ENCODE measurements around the gene PPP3R1.

PPP3R1 gene

DNA sequence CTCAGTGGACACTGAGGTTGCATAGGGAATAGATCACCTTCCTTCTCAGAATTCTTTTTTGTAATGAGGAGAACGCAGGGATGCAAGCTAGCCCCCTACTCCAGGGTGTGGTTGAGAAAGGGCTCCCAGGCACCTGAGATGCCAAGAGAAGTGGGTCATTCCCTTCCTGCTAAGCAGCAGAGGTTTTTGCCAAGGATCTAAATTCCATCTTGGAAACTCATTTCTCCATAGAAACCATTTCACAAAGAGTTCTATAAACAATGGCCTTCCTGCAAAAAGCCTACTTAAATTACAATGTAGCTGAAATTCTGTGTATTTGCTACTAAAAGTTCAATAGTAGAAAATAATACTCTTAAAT lies 3.7 kb upstream of the PPP3R1 start:
- no peak for DNase-seq

DNA sequence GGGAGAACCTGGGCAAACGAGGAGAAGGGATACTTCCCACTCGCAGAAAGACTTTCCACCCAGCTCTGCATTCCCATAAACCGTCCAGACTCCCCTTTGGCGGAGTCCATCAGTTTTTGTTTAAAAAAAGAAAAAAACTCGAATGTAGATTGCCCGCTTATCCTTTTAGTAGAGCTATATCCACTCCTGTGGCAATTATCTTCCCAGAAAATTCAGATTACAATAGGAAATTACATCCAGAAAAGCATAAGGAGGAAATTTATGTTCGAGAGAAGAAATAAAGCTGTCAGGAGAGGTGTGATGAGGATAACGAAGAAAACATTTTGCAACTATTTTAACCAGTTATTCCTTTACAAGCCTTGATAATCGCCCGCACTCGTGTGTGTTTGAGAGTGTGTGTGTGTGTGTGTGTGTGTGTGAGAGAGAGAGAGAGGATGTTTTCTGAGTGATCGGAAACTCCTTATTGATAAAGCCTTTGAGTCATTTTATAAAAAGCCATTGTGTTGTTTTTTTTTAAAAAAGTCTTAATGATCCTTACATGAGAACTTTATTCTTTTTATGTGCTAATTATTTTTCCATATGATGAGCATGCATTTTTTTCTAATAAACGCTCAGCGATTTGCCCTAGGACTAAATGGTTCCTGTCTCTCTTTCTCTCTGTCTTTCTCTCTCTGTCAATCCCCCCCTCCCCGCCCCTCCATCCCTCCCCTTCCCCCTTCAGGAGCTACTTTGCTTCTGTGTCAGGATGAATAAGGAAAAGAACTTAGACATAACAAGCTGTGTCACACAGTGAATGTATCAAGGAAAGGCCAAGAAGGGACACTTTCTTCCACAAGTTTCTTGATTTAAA lies 1.1 kb upstream of the PPP3R1 start:
- peak; percentile 47 for DNase-seq

DNA sequence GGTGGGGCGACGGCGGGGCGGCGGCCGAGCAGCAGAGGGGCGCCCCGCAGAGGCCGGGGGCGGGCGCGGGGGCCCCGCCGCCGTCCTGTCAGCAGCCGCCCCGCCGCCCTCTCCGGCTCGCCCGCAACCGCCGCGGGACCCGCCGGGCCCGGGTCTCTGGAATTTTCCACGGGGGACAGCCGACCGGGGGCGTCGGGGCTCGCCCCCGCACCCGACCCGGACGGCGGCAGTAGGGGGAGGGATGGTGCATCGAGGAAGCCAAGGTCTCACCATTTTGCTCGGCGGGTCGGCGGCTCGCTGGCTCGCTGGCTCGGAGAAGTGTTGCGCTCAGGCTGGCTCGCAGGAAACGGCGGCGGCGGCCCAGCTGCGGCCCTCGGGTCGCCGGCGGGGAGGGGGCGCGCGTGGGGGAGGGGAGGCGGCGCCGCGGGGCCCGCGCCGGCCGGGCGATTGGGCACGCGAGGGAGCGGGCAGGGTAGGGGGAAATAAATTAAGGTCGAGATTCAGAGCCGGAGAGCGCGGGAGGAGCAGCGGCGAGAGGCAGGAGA lies 405 bp downstream of the PPP3R1 start:
- DNase-seq = peak; percentile 36

- peak; percentile 90 for DNase-seq
Observed at GRCh38 chr2:68251187-68251854, 1.0 kb downstream of the PPP3R1 start.

- DNase-seq = peak; percentile 24
Observed at GRCh38 chr2:68250652-68251186, 1.6 kb downstream of the PPP3R1 start.

GRCh38 chr2:68250196-68250595 lies 2.1 kb downstream of the PPP3R1 start:
- no peak for DNase-seq

- DNase-seq = no peak
Observed at GRCh38 chr2:68248806-68249205, 3.5 kb downstream of the PPP3R1 start.

DNA sequence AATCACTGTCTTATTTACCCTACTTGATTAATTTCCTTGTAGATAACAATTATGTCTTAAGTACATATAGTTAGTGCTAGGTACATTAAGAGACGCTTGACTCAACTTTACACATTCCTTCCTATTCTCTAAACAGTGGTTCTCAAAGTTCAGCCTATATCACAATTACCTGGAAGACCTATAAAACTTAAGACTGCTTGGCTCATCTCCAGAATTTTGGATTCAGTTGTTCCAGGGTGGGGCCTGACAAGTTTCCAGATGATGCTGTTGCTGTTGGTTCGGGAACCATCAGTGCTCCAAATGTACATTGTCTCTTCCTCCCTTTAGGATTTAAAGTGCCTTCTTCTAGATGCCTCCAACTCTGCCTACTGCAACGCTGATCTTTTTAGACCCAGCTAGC lies 4.0 kb downstream of the PPP3R1 start:
- DNase-seq = no peak

DNA sequence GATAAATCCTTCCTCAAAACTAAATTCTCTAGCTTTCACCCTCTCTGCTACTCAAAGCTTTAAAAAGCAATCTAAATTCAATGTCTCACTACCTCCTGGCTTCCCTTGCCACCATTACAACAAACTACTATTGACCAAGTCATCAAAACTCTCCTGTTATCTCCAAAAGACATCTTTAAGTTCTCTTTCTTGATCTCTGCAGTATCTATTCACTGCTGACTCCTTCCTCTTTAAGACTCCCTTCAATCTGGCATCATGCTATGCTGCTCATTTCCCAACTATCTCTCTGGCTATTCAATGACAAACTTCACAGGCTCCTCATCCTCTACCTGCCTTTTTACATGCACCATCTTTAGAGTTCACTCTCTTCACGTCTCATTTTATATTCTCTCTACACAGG lies 5.9 kb downstream of the PPP3R1 start:
- no peak for DNase-seq

DNA sequence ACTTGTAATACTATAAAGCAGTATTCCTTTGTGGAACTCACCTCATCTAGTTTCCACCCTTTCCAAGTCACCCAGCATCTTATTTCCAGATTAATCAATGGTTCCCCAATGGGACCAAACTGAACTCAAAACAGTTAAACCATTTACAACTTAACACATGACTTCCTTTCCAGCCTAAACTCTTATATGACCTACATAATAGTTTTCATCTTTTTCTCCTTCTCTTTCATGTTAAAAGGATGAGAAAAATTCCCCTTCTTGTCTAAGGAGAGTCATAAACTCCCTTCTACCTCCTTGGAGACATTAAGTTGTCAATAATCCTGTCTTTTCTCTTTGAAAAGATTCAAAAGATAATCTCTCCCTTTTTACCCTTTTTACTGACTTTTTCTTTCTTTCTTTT lies 6.7 kb downstream of the PPP3R1 start:
- DNase-seq = no peak

DNA sequence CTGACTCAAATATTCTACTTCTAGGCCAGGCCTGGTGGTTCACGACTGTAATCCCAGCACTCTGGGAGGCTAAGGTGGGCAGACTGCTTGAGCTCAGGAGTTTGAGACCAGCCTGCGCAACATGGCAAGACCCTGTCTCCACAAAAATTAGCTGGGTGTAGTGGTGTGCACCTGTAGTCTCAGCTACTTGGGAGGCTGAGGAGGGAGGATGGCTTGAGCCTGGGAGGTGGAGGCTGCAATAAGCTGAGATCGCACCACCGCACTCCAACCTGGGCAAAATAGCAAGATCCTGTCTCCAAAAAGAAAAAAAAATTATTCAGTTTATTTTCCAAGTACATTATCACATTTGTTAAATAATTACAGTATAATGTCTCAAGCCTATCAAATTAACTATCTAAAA lies 7.3 kb downstream of the PPP3R1 start:
- no peak for DNase-seq

DNA sequence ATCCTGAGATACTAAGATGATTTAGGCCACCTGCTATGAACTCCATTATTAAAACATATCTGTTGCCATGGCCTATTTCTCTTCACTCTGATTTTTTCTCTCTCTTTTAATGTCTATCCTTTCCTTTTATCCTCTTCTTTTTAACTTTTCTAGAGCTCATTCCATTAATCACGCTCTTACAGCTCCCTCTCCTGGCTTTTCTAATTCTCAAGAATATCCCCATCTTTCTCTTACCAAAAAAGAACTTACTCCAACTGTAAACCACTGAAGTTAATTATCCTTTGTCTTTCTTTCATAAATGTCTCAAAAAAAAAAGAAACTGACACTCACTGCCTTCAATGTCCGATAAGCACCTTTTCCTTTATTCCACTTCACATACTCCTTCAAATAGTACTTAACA lies 7.9 kb downstream of the PPP3R1 start:
- DNase-seq = no peak

DNA sequence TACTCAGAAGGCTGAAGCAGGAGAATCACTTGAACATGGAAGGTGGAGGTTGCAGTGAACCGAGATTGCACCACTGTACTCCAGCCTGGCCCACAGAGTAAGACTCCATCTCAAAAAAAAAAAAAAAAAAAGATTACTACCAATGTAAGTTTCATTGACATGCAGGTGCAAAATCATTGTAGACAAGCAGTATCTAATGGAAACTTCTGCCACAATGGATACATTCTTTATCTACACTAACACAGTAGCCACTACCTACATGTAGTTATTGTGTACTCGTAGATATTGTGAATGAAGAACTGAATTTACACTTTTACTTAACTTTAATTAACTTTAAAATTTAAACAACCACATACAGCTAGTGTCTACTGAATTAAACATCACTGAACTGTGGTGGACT lies 10.6 kb downstream of the PPP3R1 start:
- DNase-seq = no peak

DNA sequence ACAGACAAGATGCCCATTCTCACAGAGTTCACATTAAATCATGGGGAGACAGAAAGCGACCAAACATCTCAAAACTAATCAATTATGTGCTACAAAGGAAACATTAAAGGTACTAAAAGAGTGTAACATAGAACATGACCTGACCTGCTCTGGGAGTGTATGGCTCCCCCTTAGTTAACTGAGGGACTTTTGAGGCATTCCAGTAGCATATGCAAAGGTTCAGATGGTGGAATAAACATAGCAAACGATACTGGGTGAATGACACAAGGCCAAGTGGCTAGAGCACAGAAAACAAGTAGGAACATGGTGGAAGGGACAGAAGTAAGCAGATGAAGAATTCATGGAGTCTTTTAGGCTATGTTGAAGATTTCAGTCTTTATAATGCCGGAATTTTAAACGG lies 11.9 kb downstream of the PPP3R1 start:
- no peak for DNase-seq

- no peak for DNase-seq
Observed at GRCh38 chr2:68238955-68239822, 13.1 kb downstream of the PPP3R1 start.

- DNase-seq = no peak
Observed at GRCh38 chr2:68237976-68238580, 14.3 kb downstream of the PPP3R1 start.

GRCh38 chr2:68237404-68237803 lies 14.9 kb downstream of the PPP3R1 start:
- DNase-seq = no peak

DNA sequence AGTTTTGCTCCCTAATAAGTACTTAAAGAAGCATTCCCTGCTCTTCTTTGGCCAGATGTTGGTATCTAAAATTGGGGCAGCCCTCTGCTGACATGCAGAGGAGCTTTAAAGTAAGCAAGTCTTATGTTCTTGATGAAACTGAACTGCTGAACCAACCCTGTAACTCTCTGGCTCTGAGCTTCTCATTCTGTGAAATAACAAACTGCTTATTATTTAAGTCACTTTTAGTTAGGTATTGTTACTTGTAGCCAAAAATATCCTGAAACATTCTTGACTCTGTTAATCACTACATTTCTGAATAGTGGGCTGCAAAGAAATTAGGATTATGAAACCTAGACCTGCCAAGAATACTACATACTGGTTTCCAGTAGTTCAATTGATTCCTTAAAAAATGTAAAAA lies 15.5 kb downstream of the PPP3R1 start:
- no peak for DNase-seq

DNA sequence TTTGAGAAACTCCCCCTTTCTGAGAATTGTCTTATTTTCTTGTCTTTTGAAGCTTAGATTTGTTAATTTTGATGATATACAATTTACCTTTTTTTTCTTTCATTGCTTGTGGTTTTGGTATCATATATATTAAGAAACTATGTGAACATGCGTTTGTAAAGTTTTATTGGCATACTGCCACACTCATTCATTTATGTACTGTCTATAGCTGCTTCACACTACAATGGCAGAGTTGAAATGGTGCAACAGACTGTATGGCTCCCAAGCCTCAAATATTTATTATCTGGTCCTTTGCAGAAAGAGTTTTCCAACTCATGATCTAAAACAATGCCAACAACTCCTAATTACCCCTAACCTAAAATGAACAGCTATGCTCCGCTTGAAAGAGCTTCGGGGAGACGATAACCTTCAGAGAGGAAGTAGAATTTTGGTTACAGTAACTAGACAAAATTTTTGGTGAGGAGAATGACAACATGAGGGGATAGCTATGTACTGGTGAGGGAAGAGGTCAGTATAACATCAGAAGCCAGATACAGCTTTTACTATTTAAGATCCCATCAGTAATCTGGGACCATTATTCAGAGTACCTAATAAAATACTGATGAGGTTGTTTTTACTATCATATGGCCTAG lies 16.1 kb downstream of the PPP3R1 start:
- DNase-seq = no peak

DNA sequence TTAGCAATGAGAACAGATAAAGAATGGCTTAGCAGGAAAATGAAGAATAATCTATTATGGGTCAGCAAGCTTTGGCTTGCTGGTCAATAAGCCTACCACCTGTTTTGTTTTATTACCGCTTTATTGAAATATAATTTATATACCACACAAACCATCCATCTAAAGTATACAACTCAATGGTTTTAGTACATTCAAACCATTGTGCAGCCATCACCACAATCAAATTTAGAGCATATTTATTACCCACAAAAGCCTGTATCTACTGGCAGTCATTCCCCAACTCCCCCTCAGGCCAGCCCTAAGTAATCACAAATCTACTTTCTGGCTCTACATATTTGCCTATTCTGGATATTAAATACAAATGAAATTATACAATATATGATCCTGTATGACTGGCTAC lies 17.2 kb downstream of the PPP3R1 start:
- DNase-seq = no peak

DNA sequence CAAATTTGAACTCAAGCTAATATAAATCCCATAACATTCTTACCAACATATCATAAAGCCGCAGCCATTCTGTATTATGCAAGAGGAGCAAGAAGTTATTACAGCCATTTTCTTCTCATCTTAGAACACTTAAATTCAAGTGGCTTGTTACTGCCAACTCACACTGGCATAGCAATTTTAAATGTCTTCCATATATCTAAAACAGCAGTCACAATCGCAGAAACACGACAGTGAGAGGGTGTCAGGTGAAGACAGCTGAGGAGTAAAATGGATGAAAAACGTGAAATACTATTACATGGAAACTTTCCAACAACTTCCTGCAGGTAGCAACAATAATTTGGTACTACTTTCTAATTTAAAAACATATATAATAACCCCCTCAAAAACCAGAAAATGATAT lies 17.9 kb downstream of the PPP3R1 start:
- DNase-seq = peak; percentile 9

DNA sequence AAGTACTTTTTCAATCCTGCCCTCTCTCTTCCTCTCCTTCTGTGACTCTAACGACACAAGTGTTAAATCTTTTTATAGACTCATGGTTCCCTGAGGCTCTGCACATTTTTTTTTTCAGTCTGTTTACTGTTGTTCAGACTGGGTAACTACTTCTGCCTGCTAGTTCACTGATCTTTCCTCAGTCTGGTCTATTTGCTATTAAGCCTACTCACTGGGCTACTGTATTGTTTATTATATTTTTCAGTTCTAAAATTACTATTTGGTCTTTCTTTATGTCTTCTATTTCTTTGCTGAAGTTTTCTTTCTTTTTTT lies 21.3 kb downstream of the PPP3R1 start:
- no peak for DNase-seq
